AG10803 (cell line): Measurements from ENCODE around the gene FAM3D.
A peak's percentile ranks its signal among the peaks of the same experiment; 100 is the strongest.

Experiments used
- DNase-seq: peaks from one replicate; pipeline ENCODE4 v3.0.0; 2010; ENCODE audit warnings: low read depth
- H3K4me3 ChIP-seq: 2 replicates; pipeline ENCODE4 v1.5.1; 2011; ENCODE audit warnings: mild to moderate bottlenecking, low read length, control low read depth
- CTCF ChIP-seq: conservative IDR thresholded peaks from 2 replicates; pipeline ENCODE4 v1.5.1; 2011; ENCODE audit warnings: mild to moderate bottlenecking, low read length, control low read depth, inconsistent platforms

The FAM3D gene

GRCh38 chr3:58652624-58653023, 13.9 kb downstream of the FAM3D start:
- no peak for TF ChIP-seq CTCF
- H3K4me3 ChIP-seq: no peak overlapping the region
- no peak for DNase-seq

- no peak for TF ChIP-seq CTCF
- no peak overlapping the region for H3K4me3 ChIP-seq
- DNase-seq: no peak
Observed at GRCh38 chr3:58651276-58651675, 15.3 kb downstream of the FAM3D start.

GRCh38 chr3:58647381-58648141, 19.0 kb downstream of the FAM3D start:
- TF ChIP-seq CTCF: no peak
- no peak for DNase-seq
- no peak overlapping the region for H3K4me3 ChIP-seq

- H3K4me3 ChIP-seq: no peak overlapping the region
- DNase-seq: peak; percentile 15
- no peak for TF ChIP-seq CTCF
Observed at GRCh38 chr3:58646503-58646902, 20.1 kb downstream of the FAM3D start.

- H3K4me3 ChIP-seq: no peak overlapping the region
- no peak for DNase-seq
- no peak for TF ChIP-seq CTCF
Observed at GRCh38 chr3:58645726-58646125, 20.8 kb downstream of the FAM3D start.

GRCh38 chr3:58642846-58643245, 23.7 kb downstream of the FAM3D start:
- no peak for TF ChIP-seq CTCF
- H3K4me3 ChIP-seq: no peak overlapping the region
- DNase-seq: no peak

- no peak overlapping the region; the same call in 1 of the 2 replicates for H3K4me3 ChIP-seq
- peak; percentile 65 for DNase-seq
Observed at GRCh38 chr3:58640700-58641372, 25.7 kb downstream of the FAM3D start.

More at GRCh38 chr3:58640700-58641372, 25.7 kb downstream of the FAM3D start:
- peak; percentile 94 for TF ChIP-seq CTCF
